Measurements from ENCODE around the gene PRKN.

- TF ChIP-seq ZSCAN18 (tag by site-specific recombination; IDR thresholded peaks at IDR 0.05): no peak
- TF ChIP-seq ZNF114 (tag by site-specific recombination; IDR thresholded peaks at IDR 0.05): no peak
- no peak for TF ChIP-seq ZNF121 (tag by site-specific recombination; IDR thresholded peaks at IDR 0.05)
- no peak for TF ChIP-seq YY1 (tag by site-specific recombination; IDR thresholded peaks at IDR 0.05)
Measured at GRCh38 chr6:161414180-161414579, 1313.4 kb downstream of the PRKN start.
